Measurements from ENCODE around the gene ASTN2.

DNA sequence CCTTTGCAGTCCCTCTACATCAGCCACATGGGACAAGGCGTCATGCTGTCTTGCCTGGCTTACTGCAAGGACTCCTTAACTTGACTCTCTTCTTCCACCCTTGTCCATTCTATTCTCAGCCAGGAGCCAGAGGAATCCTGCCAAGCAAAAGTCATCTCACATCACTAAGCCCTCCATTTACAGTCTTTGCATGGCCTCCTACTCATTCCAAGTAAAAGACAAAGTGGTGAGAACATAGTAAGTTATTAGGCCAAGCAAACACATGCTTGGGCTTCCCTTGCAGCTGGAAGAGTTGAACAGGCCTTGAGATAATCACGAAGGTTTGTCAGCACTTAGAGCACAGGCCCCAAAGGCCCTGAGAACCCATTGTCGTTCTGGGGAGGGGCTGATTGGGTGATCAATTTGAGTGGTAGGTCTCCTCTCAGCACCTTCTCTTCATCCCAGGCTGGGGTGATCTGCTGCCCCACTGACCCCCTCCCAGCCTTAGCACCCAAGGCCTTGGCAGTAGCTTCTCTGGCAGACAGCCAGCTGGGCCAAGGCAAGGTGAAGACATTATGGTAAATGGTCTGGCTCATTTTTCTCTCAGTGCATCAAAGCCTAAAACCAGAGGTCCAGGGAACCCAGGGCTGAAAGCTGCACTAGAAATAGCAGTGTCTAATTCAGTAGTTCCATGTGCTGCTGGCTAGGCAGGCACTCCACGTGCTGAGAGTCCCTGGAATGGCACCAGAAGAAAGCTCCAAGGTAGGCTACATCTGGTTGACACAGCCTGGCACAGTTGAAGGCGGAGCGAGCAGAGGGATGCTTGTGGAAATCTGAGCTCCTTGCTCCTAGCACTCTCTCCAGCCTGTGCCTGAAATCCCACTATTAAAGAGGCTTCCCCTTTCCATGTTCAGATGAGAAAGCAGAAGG, 121.4 kb downstream of the ASTN2 start:
- TF ChIP-seq POLR2A (IDR thresholded peaks at IDR 0.05) (no peak), POLR2AphosphoS5 (IDR thresholded peaks at IDR 0.05) (no peak), CTCF (IDR thresholded peaks at IDR 0.05) (no peak)
